ENCODE results near the gene SLC16A10. TPM values are rescaled to one million over a fixed set of nuclear protein-coding genes. Genes with fewer than 3 reads are reported as not detected.

SLC16A10 gene
- total and polyA plus RNA-seq, 2 of the 4 experiments (the other 2 are of a cell fraction) = not detected

GRCh38 chr6:111177131-111177530, 89.8 kb downstream of the SLC16A10 start:
- H2AFZ ChIP-seq (replicated peaks; ENCODE audit: low read length, poor library complexity) = no peak overlapping the region
- no peaks in the 10 kb centered on the region for H4K20me1 ChIP-seq (ENCODE audit: insufficient read depth, low read length)
- no TSS peak for BruUV-seq (replicated peaks)
- H3K56ac ChIP-seq (ENCODE audit: extremely low read depth, insufficient read depth, low read length) = no peak overlapping the region
- H3K4me3 ChIP-seq (ENCODE audit: insufficient read depth, low read depth, low read length) = no peak overlapping the region
- DNase-seq = no peak
- H3K9ac ChIP-seq (ENCODE audit: low read depth, low read length) = no peak overlapping the region
- H2BK120ac ChIP-seq (ENCODE audit: low read depth, low read length) = no peak overlapping the region
- H2BK15ac ChIP-seq (ENCODE audit: low read depth, low read length) = no peak overlapping the region
- peaks cover 12% of the 10 kb centered on the region for H3K27me3 ChIP-seq (ENCODE audit: control insufficient read depth, insufficient read depth, low read length)
- no peak overlapping the region for H2BK5ac ChIP-seq (ENCODE audit: low read depth, low read length, poor library complexity, severe bottlenecking)
- H3K14ac ChIP-seq (replicated peaks; ENCODE audit: low read depth, low read length) = no peak overlapping the region
- H3K23ac ChIP-seq (ENCODE audit: low read depth, low read length) = no peak overlapping the region
- no peak overlapping the region for H4K5ac ChIP-seq (ENCODE audit: low read depth, low read length)
- POLR2A ChIA-PET (ENCODE audit: unreplicated experiment) = no interaction called here
- no peaks in the 10 kb centered on the region for H3K9me1 ChIP-seq (ENCODE audit: insufficient read depth, low read length)
- no peaks in the 10 kb centered on the region for H3K79me1 ChIP-seq (ENCODE audit: low read depth in 1 of 2, low read length in 2 of 2)
- in situ Hi-C loops (cut with MboI; ENCODE audit: low sequenced_read_pairs) = no loop called here
- no peak overlapping the region for H3K4ac ChIP-seq (ENCODE audit: low read depth, low read length)
- H4K8ac ChIP-seq (ENCODE audit: low read depth in 2 of 2, low read length in 2 of 2) = no peak overlapping the region
- no peak overlapping the region for H4K91ac ChIP-seq (ENCODE audit: insufficient read depth, low read depth, low read length)
- 87% methylated on average over 3 of the region's 6 CpGs; no CpG with 5 or more reads in 1 of the 2 experiments for WGBS, 2 experiments (ENCODE audit: extremely low coverage in 2 of 2, insufficient read length in 1 of 2)
- ATAC-seq (ENCODE audit: low read depth) = no peak
- TF ChIP-seq POLR2A (IDR thresholded peaks at IDR 0.05; ENCODE audit: low read depth, low read length) (no peak), RFX5 (IDR thresholded peaks at IDR 0.05; ENCODE audit: low read depth, low read length) (no peak), MAFK (IDR thresholded peaks at IDR 0.05; ENCODE audit: low read depth, low read length) (no peak), CTCF (conservative IDR thresholded peaks at IDR 0.05; ENCODE audit: low read depth, low read length) (no peak), SMC3 (IDR thresholded peaks at IDR 0.05; ENCODE audit: low read depth, low read length) (no peak), NFE2L2 (IDR thresholded peaks at IDR 0.05; ENCODE audit: low read depth, low read length) (no peak), CEBPB (IDR thresholded peaks at IDR 0.05; ENCODE audit: low read depth, low read length) (no peak), RCOR1 (IDR thresholded peaks at IDR 0.05; ENCODE audit: insufficient replicate concordance, low read length) (no peak), RAD21 (IDR thresholded peaks at IDR 0.05; ENCODE audit: low read length) (no peak)
- TF ChIP-seq, protein P1, sequence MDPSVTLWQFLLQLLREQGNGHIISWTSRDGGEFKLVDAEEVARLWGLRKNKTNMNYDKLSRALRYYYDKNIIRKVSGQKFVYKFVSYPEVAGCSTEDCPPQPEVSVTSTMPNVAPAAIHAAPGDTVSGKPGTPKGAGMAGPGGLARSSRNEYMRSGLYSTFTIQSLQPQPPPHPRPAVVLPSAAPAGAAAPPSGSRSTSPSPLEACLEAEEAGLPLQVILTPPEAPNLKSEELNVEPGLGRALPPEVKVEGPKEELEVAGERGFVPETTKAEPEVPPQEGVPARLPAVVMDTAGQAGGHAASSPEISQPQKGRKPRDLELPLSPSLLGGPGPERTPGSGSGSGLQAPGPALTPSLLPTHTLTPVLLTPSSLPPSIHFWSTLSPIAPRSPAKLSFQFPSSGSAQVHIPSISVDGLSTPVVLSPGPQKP (IDR thresholded peaks at IDR 0.05; ENCODE audit: borderline replicate concordance, low read depth, low read length) = no peak
- TF ChIP-seq, protein P2, sequence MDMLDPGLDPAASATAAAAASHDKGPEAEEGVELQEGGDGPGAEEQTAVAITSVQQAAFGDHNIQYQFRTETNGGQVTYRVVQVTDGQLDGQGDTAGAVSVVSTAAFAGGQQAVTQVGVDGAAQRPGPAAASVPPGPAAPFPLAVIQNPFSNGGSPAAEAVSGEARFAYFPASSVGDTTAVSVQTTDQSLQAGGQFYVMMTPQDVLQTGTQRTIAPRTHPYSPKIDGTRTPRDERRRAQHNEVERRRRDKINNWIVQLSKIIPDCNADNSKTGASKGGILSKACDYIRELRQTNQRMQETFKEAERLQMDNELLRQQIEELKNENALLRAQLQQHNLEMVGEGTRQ (IDR thresholded peaks at IDR 0.05; ENCODE audit: low read depth, low read length) = no peak
- H3K9me3 ChIP-seq (ENCODE audit: control insufficient read depth, insufficient read depth, low read length) = no peaks in the 10 kb centered on the region
- H3K4me1 ChIP-seq (ENCODE audit: control insufficient read depth, insufficient read depth, low read length) = no peaks in the 10 kb centered on the region
- H3K4me2 ChIP-seq (ENCODE audit: low read depth, low read length) = no peak overlapping the region
- H3K18ac ChIP-seq (ENCODE audit: low read depth, low read length) = no peak overlapping the region
- no peak overlapping the region for H2AK9ac ChIP-seq (replicated peaks; ENCODE audit: low read depth, low read length, poor library complexity)
- no peaks in the 10 kb centered on the region for H3K36me3 ChIP-seq (ENCODE audit: control insufficient read depth, insufficient read depth, low read length)
- CTCF ChIA-PET = no interaction called here
- no peak overlapping the region for H3K27ac ChIP-seq (ENCODE audit: insufficient read depth, low read length)
- no peak overlapping the region for H2BK20ac ChIP-seq (ENCODE audit: low read depth, low read length)
- dilution Hi-C loops (cut with HindIII; ENCODE audit: low sequenced_read_pairs, unreplicated experiment) = no loop called here
- H2AK5ac ChIP-seq (ENCODE audit: low read depth, low read length) = no peak overlapping the region
- intact Hi-C loops (cut with micrococcal nuclease) = no loop called here
